Ecto neural progenitor cell (in vitro differentiated cells): Measurements from ENCODE around the gene IRX1.

Experiments used
- DNase-seq: peaks from one replicate; pipeline ENCODE4 v3.0.0-alpha.2; 2018; ENCODE audit warnings: low spot score

IRX1 gene

DNA sequence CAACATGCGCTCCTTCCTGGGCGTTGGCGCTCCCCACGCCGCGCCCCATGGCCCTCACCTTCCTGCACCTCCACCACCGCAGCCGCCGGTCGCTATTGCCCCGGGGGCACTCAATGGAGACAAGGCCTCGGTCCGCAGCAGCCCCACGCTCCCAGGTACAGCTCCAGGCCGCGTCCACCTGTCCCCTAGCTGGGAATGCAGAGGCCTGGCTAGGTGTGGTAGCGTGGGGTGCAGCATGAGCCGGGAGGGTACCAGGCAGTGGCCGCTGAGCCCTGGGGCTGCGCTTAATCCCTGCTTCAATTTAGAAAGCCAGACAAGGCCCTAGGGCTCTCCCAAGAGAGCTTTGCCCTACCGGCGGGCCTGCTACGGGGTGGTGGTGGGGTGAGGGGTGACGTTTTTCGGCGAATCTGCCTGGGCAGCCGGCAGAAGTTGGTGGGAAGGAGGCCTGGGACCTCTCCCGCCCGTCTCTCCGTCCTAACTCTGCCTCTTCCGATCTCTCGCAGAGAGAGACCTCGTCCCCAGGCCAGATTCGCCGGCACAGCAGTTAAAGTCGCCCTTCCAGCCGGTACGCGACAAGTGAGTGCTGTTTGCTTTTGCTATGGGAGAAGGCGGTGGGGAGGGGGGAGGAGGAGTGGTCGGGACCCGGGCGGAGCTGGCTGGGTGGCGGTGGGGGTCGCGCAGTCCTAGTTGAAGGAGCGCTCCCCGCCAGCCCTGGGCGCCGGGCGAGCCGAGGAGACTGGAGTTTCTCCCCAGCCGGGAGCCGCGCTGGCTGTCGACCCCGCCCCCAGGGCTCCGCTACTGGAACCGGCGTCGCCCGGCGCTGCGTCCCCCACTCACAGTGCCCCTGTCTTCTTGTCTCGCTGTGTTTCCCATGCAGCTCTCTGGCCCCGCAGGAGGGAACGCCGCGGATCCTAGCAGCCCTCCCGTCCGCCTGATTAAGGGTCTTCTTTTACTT, 4.8 kb downstream of the IRX1 start:
- DNase-seq: peak; percentile 83

DNA sequence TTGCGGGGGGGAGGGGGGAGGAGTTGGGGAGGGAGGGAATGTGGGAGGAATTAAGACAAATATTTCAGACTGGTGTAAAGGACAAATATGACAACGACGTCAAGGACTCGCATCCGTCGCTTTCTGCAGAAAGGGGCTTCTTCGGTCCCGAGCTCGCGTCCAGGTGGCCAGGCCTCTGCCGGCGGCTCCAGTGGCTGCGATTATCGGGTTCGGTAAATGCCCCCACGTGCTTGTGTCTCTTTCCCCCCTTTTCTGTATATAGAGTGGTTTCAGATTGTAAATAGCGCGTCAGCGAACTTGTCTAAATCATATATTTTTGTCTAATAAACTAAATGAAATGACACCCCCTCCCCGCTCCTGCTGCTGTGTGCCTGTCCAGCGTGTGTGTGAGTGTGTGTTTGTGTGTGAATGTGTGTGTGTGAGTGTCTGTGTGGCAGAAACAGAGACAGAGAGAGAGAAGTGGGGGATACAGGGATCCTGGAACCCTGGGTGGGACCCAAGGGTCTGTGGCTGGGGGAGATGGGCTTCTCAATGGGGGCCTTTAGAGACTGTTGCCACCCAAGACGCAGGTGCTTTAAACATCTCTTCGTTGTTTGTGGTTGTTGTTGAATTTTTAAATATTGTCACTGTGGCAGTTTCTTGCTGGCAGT, 5.6 kb downstream of the IRX1 start:
- DNase-seq: no peak

DNA sequence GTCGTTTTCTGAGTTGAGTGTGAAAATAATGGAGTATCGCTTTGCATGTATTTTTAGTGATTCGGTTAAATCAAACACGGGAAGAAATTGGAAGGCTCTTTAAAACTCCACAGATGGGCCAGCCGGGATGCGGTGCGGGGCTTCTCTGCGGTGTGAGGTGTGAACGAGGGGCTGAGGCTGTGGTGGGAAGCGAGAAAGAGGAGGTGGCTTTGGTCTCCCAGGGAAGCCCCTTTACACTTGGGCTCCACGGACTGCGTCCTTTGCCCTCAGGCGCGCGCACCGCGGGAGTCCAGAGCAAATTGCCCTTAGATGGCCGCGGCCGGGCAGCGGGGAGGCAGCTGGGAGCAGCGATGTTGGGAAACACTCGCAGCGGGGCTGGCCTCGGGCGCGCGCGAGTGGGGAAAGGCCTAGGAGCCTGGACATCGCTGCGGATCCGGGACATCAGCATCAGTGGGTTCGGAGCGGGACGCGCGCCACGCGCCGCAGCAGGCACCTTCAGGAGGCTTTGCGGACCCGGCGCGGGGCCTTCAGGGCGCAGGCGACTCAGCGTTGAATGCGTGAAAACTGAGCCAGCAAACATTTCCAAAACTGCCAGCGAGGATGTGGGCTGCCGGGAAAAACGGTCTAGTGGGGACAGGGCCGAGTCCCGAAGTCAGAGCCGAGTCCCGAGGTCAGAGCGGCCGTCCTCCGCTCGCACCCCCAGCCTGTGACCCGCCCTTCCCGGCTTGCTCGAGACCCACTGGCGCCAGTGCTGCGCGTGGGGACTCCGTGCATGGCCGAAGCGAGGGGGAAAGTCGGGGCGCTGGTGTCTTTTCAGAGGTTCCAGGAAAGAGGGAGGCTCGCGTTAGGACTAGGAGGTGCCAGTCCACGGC, 6.5 kb downstream of the IRX1 start:
- DNase-seq: peak; percentile 62

DNA sequence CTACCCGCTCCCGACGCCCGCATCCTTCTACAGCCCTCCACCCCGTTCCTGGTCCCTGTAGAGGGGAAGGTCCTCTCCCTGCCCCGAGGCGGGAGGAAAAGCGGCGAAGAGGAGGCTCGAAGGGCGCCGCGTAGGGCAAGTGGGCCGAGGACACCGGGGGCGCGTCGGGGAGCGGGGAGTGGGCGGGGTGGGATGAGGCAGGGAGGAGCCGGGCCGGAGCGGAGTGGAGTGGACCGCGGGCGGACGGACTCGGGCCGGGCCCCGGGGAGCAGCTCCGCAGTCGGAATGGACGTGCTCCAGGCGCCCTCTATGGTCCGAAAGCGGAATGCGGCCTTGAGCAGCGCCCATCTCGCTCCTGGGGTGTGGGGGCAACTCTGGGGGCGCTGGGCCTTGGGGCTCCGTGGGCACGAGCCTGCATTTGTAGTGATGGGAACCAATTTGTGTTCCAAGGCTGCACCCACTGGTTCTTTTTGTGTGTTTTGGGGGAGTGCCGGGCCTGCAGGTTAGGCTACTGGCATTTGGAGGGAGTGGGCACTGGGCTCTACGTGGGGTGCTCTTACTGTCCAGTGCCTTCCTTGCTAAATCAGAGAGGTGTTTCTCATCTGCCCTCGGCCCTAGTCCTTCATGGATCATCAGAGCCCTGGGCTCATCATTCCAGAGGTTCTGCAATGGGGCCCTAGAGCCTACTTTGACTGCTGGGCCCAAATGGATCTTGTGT, 7.3 kb downstream of the IRX1 start:
- DNase-seq: peak; percentile 82

DNA sequence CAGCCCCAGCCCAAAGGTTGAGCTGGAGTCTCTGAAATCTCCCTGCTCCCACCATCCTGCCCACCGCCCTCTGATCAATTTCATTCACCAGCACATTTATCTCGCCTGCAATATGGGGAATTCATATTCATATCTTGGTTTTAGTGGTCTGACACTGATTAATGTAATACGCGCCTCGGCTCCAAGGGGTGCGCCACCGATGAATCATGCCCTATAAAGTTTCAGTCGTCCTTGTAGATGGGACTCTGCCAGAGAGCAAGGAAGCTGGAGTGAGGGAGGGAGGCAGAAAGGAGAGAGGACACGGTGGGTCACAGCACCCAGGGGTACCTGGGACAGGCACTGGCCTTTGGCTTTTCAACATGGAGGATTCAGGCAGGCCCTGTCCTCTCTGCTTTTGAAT, 8.9 kb downstream of the IRX1 start:
- no peak for DNase-seq

DNA sequence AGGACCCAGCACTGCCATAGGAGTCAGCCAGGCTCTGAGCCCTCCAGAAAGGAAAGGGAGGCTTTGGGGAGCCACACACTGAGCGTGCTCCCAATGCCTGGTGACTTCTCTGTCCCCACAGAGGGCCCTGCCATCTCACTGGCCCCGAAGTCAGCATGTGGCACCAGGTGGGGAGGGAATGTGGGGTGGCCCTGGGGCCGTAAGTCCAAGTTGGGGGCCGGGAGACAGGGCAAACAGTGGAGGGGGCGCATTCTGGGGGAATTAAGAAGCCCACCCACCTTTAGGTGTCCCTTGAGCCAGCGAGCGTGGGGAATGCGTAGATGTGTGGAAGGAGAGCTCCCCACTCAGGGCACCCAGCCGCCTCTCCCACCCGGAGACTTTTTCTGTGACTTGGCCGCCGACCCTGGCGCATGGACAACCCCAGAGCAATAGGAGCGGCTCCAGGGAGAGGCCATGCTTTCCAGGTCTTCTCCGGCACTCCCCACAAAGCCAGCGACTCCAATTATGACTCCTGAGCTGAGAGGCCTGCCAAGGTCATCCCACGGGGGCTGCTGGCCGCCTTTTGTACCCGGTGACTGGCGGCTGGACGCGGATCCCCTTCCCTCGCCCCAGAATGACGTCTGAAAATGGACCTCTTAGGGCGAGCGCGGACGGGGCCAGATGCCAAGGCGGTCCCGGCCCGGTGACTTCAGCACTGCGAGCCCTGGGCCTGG, 9.8 kb downstream of the IRX1 start:
- no peak for DNase-seq

DNA sequence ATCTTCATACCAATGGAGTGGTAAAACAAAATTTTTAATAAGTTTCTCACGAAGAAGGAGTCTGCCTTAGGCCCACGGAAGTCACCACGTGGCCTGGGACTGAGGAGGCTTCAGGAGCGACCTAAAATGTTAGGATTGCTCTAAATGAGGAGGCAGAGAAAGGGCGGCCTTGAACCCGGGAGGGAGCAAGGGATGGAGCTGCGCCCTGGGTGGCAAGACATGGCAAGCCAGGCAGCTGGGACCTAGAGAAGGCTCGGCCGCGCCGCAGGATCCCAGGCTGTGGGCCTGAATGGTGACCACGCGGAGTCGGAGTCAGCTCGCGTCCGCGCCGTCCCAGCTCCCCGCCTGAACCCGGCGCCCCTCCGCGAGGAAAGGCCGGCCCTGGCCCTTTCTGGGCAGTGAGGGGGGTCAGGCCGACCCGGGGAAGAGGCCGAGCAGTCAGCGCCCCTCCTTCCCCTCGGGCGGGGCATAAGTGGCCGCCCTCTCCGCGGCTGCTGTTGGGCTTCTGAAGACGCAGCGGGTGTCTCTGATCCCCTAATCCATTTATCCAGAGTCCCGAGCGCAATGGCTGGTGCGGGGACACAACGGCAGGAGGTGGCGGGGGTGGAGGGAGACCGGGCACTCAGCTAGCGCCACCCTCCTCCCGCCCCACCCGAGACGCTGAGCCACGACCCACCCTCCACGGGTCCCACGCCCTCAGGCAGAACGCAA, 10.6 kb downstream of the IRX1 start:
- peak; percentile 85 for DNase-seq

DNA sequence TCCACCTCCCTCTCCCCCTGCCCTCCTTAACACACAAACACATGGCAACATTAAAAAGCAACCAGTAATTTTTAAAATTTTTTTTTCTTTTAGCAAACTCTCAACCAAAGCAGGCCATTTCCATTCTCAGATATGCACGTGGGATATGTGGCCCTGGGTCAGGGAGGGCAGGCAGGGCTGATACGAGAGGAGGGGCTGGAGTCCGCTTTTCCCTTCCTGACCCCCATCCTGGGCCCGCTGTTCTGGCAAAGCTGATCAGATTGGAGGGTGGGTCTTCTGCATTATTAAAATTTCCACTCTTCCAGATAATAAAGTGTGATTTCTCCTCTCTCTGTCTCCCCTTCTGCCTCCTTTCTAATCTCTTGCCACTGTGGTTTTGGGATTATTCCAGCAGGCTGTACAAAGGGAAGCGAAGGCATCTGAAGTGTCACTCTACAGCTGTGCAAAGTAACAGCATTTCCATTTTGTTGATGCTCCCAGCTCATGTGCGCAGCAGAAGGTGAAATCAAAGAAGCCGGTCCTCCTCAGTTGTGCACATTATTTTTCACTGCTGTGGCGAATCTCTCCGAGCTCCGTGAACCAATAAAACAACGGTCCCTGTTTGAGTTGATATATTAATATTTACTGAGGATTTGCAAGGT, 12.0 kb downstream of the IRX1 start:
- DNase-seq: no peak

DNA sequence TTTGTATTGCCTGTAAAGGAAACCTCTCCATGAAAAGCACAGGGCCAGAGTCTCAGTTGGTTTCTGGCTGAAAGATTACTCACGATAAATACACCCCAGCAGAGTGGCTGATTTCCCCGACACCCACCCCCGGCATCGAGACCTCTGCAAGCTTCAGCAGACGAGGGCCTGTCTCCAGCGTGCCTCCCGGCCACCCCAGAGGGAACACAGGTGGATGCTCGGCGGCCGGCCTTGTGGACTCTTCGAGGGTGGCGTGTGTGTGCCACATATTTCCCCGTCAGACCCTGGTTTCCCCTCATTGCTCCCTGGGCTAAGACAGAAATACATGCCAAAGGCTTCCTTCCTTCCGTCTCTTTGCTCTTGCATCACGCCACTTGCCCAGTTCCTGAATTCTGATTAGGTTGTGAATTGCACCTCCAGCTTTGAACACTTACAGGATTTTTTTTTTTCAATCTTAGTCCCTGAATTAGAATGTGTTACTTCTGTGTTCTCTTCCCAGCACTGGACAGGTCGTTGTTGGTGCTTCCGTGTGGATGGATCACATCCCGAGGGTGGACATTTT, 13.6 kb downstream of the IRX1 start:
- DNase-seq: no peak

DNA sequence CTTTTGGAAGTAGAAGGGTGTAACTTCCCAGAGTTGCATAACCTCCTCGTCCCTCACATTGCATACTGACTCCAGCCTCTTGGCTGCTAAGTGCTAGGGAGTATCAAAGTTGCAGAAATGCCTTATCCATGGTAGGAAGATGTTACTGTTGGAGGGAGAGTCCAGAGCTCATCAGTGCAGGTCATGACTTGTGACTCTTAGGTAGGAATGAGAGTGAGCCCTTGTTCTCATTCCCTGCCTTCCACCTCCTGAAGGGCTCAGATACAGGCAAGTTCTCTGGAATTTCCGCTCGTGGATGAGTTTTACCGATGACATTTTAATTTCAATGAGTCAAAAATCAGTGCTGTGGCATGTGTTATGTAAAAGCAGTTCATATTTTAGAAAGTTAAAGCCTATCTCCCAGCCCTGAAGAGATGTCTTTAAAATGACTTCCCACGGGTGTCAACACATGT, 17.0 kb downstream of the IRX1 start:
- no peak for DNase-seq

DNA sequence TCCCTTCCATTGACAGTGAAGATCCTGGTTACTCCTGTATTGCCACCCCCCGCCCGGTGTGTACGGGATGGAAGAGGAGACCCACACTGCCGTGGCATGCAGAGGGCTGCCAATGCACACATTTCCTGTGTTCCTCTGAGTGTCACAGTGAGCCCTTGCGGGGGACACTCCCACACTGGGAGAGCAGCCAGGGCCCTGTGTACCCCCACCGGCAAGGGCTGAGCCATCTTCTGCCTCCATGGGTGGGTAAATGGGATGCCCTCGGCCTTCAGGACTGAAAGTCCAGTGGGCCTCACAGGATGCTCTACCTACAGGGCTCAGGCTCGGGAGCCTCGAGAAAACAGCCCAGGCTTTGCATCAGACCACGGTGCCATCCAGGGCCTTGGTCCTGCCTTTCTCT, 18.1 kb downstream of the IRX1 start:
- no peak for DNase-seq

DNA sequence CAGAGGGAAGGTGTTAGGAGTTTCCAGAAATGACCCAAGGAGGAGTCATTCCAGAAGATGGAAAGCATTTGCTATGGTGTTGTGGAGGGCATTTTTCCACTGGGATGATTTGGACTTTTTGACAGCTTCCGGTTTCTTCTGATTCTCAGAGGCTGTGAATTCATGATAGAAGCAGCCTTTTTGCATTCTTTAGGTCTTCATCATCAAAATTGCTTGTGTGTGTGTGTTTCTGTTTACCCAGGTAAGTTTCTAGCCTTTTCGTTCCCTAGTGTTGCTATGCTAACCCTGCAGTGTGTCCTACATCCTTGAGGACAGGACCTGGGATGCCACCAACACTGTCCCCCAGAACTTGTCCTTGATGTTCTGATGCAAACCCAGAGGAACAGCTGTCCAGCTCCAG, 19.6 kb downstream of the IRX1 start:
- no peak for DNase-seq

DNA sequence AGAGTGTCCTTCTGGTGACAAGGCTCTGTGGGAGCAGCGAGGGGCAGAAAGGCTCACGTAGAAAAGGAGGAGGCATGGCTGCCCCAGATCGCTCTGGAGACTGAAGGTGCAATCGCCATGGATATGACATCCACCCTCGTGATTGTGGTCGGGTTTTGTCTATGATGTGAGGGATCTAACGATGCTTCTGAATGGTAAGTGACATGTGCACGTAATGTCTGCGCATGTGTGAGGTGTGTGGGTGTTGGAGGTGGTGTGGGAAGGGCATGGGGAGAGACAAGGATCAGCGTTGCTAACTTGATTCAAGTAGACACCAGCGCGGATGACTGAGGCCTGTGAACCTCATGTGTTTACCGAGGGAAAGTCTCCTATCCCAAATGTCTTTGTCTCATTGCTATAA, 20.2 kb downstream of the IRX1 start:
- no peak for DNase-seq

DNA sequence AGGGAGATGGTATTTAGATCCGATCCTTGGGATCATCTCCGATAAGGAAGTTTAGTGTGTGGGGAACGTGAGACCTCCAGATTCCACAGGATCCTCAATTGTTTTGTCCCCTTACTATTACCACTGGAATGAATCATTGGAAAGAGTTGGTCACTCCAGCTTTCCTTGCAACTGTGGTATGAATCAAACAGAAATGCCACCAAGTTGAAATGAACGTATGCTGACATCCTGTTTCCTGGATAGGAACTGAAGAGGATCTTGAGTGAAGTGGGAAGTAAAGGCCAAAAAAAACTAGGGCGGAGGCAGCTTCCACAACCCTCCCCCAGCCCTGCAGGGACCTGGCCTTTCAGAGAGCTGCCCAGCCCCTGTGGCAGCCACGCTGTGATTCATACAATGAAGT, 23.9 kb downstream of the IRX1 start:
- no peak for DNase-seq

DNA sequence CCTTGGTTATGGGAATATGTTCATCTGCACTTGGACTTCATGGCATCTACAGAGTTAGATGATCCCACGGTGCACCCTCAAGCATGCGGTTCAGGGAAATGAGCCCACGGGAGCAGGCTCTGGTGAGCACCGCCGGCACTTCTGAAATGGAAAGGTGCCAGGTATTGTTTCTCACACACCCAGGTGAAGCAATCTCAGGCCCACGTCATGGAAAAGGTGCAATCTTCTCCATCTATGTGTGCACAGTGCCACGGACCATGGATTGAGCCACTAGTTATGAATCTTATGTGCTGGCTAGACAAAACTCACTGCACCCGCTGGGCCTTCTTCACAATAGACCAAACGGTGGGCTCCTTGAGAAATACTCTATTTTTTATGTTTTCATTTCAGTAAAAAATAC, 27.3 kb downstream of the IRX1 start:
- DNase-seq: no peak

DNA sequence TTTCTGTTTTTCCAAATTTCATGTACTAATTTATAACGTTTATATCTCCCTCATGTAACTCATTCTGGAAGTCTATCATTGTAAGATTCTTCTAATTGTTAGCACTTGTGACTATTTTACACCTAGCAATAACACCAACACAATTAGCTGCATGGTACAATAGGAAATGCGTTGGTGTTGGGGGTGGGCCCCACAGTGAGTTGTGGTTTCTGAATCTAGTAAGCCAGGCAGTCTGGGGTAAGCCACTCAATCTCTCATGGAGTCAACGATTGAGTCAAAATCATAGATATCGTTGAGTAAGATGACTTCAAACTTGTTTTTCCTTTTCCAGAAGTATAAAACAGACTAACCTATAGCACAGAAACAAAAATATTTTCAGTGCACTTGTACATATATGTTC, 30.0 kb downstream of the IRX1 start:
- DNase-seq: no peak

DNA sequence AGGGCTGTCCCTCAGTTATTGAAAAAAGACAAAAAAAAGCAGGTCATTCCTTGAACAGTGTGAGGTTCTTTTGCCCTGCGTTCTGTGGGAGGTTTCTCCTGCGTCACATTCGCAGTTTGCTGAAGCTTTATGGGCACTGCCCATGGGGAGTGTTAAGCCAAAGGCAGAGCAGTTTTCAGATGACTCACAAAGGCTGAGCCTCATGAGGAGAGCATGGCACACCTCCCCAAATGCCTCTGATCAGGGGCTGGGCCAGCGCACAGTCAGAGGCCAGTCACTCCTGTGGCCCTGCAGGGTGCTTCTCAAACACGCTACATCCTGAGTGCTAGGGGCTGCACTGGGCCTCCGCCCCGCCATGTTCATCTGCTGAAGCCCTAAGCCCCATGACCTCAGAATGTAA, 38.4 kb downstream of the IRX1 start:
- no peak for DNase-seq

DNA sequence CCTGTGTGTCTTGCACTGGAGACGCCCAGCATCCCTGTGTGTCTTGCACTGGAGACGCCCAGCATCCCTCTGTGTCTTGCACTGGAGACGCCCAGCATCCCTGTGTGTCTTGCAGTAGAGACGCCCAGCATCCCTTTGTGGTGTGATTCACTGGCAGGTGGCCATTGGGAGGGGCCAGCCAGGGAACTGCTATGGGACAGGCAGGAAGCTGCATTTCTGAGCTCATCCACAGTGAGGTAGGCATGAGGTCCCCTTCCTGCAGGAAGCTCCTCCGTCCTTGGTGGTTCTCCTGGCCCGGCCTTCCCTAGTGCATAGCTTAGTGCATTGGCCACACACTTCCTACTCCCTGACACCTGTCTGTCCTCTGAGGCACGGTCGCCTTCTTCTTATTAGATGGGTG, 43.5 kb downstream of the IRX1 start:
- DNase-seq: no peak

DNA sequence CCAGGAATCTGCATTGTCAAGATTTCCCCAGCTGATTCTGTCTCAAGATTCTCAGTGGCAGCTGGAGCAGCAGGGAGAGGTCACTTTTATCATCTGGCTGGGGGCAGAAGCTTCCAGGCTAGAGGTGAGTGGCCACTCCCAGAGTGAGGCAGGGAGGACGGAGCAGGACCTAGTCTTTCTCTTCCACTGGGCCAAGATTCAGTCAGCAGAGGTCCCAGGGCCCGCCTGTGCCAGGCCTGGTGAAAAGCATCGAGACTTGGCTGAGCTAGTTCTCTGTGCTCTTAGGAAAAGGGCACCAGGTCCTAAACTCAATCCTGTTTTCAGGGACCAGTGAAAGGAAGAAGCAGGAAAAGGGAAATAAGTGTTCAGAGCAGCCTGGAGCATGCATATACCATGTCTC, 46.6 kb downstream of the IRX1 start:
- DNase-seq: no peak

DNA sequence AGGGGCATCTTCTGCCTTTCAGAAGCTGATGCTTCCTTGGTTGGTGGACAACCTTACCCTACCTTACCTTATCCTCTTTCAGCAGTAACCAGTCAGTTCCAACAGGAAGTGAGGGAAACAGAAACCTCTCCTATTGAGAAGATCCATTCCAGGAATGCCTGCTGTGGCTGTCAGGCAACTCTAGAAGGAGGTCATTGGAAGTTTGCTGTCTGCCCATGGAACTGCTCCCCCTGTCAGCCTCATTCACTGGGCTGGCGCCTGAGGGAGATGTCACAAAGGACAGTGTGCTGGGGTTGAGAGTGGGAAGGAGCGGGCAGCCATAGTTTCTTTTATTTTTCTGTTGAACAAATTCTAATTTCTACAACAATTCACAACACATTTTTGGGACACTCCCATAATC, 54.7 kb downstream of the IRX1 start:
- DNase-seq: no peak
